ENCODE measurements around the gene DPP3. TPM values are rescaled to one million over a fixed set of nuclear protein-coding genes. Genes with fewer than 3 reads are reported as not detected.

DPP3 gene
- total RNA-seq, 1 donor from 2014 or later = 32.9 TPM

GRCh38 chr11:66472054-66472453, 8.2 kb upstream of the DPP3 start:
- H3K27ac Mint-ChIP-seq (ENCODE audit: unreplicated experiment) = no peak overlapping the region
- no peaks in the 10 kb centered on the region for H3K27me3 Mint-ChIP-seq (ENCODE audit: unreplicated experiment)
- no peak for TF ChIP-seq CTCF (IDR thresholded peaks at IDR 0.05)
- no peak overlapping the region for H3K4me3 Mint-ChIP-seq (ENCODE audit: unreplicated experiment)
- H3K9me3 Mint-ChIP-seq (ENCODE audit: unreplicated experiment) = no peaks in the 10 kb centered on the region
- H3K36me3 Mint-ChIP-seq (ENCODE audit: unreplicated experiment) = peaks cover 6% of the 10 kb centered on the region
- H3K4me1 Mint-ChIP-seq (ENCODE audit: unreplicated experiment) = peaks cover 15% of the 10 kb centered on the region
- DNase-seq (ENCODE audit: extremely low spot score, unreplicated experiment) = no peak

DNA sequence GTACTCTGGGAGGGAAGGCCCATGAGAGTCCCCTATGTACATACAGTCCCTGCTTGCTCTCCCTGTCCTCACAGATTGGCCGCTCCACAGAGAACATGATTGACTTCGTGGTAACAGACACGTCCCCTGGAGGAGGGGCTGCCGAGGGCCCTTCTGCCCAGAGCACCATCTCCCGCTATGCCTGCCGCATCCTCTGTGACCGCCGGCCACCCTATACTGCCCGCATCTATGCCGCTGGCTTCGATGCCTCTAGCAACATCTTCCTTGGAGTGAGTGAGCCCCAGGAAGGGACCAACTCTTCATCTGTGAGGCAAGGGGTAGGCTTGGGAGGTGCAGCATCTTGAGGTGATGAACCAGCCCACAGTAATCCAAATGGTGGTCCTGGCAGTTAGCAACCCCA, 7.1 kb upstream of the DPP3 start:
- no peak for TF ChIP-seq CTCF (IDR thresholded peaks at IDR 0.05)
- H3K4me1 Mint-ChIP-seq (ENCODE audit: unreplicated experiment) = peaks cover 13% of the 10 kb centered on the region
- peaks cover 6% of the 10 kb centered on the region for H3K36me3 Mint-ChIP-seq (ENCODE audit: unreplicated experiment)
- H3K4me3 Mint-ChIP-seq (ENCODE audit: unreplicated experiment) = no peak overlapping the region
- DNase-seq (ENCODE audit: extremely low spot score, unreplicated experiment) = no peak
- H3K9me3 Mint-ChIP-seq (ENCODE audit: unreplicated experiment) = no peaks in the 10 kb centered on the region
- no peaks in the 10 kb centered on the region for H3K27me3 Mint-ChIP-seq (ENCODE audit: unreplicated experiment)
- H3K27ac Mint-ChIP-seq (ENCODE audit: unreplicated experiment) = no peak overlapping the region

DNA sequence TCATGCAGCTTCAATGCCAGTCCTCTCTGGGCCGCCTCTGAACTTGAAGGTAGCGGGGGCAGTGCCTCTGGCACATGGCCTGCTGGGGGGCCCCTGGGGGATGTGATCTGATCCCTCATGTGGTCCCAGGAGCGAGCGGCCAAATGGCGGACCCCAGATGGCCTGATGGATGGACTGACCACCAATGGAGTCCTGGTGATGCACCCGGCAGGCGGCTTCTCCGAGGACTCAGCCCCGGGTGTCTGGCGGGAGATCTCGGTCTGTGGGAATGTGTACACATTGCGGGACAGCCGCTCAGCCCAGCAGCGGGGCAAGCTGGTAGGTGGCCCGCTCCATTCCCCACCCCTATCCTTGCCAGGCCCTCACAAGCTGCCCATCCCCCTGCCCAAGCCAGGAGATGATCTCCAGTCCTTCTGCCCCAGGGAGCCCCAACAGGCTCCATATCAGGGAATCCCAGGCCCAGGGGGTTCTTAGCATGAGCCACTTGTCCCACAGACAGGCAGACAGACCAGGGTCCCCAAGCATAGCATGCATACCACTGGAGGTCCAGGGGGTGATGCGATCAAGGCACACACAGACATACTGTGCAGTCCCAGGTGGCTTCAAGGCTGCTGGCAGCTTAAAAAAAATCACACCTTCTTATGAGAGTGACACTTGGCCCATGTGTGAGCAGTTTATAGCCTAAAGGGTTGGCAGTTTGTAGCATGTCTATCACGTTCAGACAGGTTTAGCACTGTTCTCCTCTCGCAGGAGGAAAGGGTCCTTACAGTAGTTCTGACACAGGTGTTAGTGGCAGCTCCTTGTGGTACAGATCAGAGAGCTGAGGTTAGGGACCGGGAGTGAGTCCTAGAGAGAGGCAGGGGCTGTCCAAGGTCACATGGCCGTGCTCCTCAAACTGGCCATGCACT, 6.4 kb upstream of the DPP3 start:
- Mint-ChIP-seq H3K36me3 (ENCODE audit: unreplicated experiment) (peaks cover 6% of the 10 kb centered on the region), H3K27ac (ENCODE audit: unreplicated experiment) (no peak overlapping the region), H3K4me1 (ENCODE audit: unreplicated experiment) (peaks cover 14% of the 10 kb centered on the region), H3K27me3 (ENCODE audit: unreplicated experiment) (no peaks in the 10 kb centered on the region), H3K4me3 (ENCODE audit: unreplicated experiment) (no peak overlapping the region), H3K9me3 (ENCODE audit: unreplicated experiment) (no peaks in the 10 kb centered on the region)
- no peak for DNase-seq (ENCODE audit: extremely low spot score, unreplicated experiment)
- TF ChIP-seq CTCF (IDR thresholded peaks at IDR 0.05) = no peak

- no peak overlapping the region for H3K4me3 Mint-ChIP-seq (ENCODE audit: unreplicated experiment)
- TF ChIP-seq CTCF (IDR thresholded peaks at IDR 0.05) = no peak
- H3K36me3 Mint-ChIP-seq (ENCODE audit: unreplicated experiment) = peaks cover 6% of the 10 kb centered on the region
- no peak overlapping the region for H3K27ac Mint-ChIP-seq (ENCODE audit: unreplicated experiment)
- H3K4me1 Mint-ChIP-seq (ENCODE audit: unreplicated experiment) = peaks cover 17% of the 10 kb centered on the region
- no peaks in the 10 kb centered on the region for H3K27me3 Mint-ChIP-seq (ENCODE audit: unreplicated experiment)
- no peak for DNase-seq (ENCODE audit: extremely low spot score, unreplicated experiment)
- H3K9me3 Mint-ChIP-seq (ENCODE audit: unreplicated experiment) = no peaks in the 10 kb centered on the region
These were observed 4.7 kb upstream of the DPP3 start for GRCh38 chr11:66475349-66476172.

Data from osteocyte (in vitro differentiated cells).